Smooth muscle cell of the brain vasculature (primary cell): ENCODE data around the gene NCAN.

Experiments
- DNase-seq: peaks from one replicate; pipeline ENCODE4 v3.0.0-alpha.2; 2012; ENCODE audit warnings: low read depth, low spot score

Gene NCAN

DNA sequence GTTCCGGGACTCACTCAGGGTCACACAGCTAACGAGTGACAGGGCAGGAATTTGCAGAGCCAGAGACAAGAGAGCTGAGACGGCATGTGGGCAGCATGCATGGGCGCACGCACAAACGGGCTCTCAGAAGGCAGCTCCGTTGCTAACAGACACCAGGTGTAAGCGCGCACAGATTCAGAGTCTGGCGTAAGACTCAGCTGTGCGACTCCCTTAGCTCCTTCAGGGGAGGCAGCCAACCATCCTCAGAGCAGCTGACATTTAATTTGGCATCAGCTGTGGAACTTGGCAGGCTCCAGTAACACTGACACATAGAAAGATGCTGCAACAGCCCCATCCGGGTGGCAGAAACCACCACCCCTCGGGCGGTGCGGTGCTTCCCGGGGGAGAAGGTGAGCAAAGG lies 68.8 kb downstream of the NCAN start:
- DNase-seq, result no peak

DNA sequence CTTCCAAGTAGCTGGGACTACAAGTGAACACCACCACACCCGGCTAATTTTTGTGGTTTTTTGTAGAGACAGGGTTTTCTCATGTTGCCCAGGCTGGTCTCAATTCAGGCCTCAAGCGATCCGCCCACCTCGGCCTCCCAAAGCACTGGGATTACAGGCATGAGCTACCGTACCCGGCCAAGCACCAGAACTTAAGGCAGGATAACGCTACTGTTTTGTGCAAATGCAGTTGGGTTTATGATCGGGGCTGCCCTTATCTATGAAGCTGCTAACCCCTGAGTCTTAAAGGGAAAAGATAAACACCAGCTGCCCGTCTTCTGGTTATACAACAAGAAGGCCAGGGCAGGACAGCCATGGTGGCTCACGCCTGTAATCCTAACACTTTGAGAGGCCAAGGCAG lies 73.9 kb downstream of the NCAN start:
- no peak for DNase-seq

DNA sequence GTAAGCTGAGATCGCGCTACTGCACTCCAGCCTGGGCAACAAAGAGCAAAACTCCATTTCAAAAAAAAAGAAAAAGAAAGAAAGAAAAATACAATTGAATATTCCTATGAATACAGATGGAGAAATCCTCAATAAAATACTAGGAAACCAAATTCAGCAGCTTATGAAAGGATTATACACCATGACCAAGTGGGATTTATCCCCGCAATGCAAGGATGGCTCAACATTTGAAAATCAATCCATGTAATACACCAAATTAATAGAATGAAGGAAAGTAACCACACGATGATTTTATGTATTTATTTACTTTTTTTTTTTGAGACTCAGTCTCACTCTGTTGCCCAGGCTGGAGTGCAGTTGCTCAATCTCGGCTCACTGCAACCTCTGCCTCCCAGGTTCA lies 80.8 kb downstream of the NCAN start:
- no peak for DNase-seq

DNA sequence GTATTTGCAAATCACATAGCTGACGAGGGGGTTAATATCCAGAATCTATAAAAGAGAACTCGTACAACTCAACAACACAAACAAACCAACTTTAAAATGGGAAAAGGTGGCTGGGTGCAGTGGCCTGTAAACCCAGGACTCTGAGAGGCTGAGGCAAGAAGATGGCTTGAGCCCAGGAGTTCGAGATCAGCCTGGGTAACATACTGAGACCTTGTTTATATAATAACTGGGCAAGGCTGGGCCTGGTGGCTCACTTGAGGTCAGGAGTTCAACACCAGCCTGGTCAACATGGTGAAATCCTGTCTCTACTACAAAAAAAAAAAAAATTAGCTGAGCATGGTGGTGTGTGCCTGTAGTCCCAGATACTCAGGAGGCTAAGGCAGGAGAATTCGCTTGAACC lies 83.2 kb downstream of the NCAN start:
- no peak for DNase-seq

DNA sequence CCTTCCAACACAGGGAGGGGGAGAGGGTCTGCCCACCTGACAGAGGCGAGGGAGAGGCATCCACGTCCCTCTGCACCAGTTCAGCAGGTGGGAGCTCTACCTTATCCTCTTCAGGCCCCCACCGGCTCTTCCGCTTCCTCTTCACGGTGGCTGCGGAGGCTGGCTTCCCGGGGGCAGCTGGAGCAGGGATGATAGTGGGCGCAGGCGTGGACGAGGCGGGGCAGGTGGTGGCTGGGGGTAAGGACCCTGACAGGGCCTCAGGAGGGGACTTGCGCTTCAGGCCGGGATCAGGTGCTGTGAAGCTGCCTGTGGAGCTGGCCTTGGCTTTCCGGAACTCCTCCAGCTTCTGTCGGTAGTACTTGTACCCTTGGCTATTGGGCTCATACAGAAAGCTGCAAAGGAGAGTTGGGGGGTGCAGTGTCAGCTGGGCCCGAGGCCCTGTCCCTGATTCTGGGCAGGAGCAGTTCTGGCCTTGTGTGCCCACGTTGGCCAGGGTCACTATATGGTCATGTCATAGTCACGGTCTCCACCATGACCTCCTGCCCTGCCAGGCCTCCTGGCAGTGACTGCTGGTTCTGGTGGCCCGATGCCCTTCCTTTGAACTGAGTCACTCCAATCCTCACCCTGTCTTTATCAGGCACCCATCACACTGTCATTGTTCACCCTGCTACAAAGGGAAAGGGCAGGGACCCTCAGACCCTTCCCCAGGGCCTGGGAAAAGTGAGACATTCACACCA lies 85.4 kb downstream of the NCAN start:
- no peak for DNase-seq

DNA sequence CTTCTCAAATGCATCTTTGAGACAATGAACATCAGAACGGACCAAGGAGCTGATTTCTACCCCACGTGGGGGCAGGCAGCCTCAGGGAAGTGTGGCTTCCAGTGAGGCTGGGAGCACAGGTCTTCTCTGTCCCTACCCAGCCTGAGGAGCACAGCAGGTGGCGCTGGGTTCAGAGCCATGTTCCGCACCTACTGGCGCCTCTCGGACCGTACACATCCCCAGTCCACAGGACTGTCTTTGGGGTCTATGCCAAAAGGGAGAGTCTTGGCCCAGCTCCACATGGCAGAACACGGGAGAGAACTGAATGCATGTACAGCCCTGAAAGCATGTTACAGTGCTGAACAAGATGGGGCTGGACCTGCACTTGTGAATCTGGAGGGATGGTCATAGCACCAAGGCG lies 86.0 kb downstream of the NCAN start:
- no peak for DNase-seq

DNA sequence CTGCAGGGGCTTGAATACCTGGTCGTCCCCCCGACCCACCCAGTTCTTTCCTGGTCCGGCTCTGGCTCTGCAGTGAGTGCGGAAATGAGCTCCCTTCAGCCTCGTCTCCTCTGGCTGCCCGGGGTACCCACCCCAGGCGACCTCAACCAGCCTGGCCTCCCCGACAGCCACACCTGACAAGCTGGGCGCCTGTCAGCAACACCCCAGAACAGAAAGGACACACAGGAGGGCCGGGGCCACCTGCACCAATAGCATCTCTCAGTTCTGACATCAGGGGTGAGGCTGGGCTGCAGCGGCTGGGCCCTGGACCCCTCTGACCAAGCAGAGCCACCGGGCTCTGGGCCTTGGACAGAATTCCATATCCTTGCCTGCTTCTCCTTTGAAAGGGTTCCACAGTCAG lies 88.9 kb downstream of the NCAN start:
- DNase-seq, result no peak
